ENCODE data around the gene ACSL5. TPM values are rescaled to one million over a fixed set of nuclear protein-coding genes. Genes with fewer than 3 reads are reported as not detected.

Gene ACSL5
- total and polyA plus RNA-seq, 2 donors (not counting 3 experiments of a cell fraction or from before 2014, with no cell fraction given), result 1.5 to 2.1 TPM

- ChIA-PET CTCF (no interaction called here), POLR2A (no interaction called here)
- TF ChIP-seq GATA2 (IDR thresholded peaks at IDR 0.05; ENCODE audit: insufficient read depth, insufficient read length, low read depth, low read length) (no peak), MYC (IDR thresholded peaks at IDR 0.05; ENCODE audit: low read depth, low read length) (no peak), JUN (IDR thresholded peaks at IDR 0.05; ENCODE audit: borderline replicate concordance, insufficient read depth, insufficient read length, low read depth) (no peak), MAX (IDR thresholded peaks at IDR 0.05; ENCODE audit: insufficient read depth, insufficient read length) (no peak), POLR2A (IDR thresholded peaks at IDR 0.05; ENCODE audit: low read depth, low read length) (no peak), FOS (IDR thresholded peaks at IDR 0.05; ENCODE audit: borderline replicate concordance, insufficient read depth, low read length) (no peak), EZH2 (IDR thresholded peaks at IDR 0.05; ENCODE audit: borderline replicate concordance, low read depth, low read length, severe bottlenecking) (no peak), POLR2AphosphoS5 (IDR thresholded peaks at IDR 0.05; ENCODE audit: insufficient read depth, low read depth, low read length) (no peak), CTCF (IDR thresholded peaks at IDR 0.05; ENCODE audit: extremely low read depth in 1 of 2, insufficient read depth in 1 of 2, low read depth in 1 of 2, low read length in 2 of 2) (no peak)
- Histone ChIP-seq H3K27me3 (ENCODE audit: control insufficient read depth in 2 of 2, insufficient read depth in 2 of 2, low read length in 2 of 2) (no peaks in the 10 kb centered on the region), H3K79me2 (ENCODE audit: control insufficient read depth, insufficient read depth, low read length) (no peaks in the 10 kb centered on the region), H3K4me2 (ENCODE audit: insufficient read depth, low read length) (no peak overlapping the region), H4K20me1 (replicated peaks; ENCODE audit: control insufficient read depth, extremely low read depth, insufficient read depth, low read length) (no peaks in the 10 kb centered on the region), H3K4me3 (replicated peaks in 1 of 3; ENCODE audit: insufficient read depth in 1 of 3, low read depth in 1 of 3, low read length in 3 of 3) (no peak overlapping the region), H2AFZ (ENCODE audit: low read depth, low read length) (no peak overlapping the region), H3K36me3 (ENCODE audit: control insufficient read depth in 2 of 2, extremely low read depth in 1 of 2, insufficient read depth in 2 of 2, low read length in 2 of 2) (no peaks in the 10 kb centered on the region), H3K4me1 (ENCODE audit: control insufficient read depth, extremely low read depth, insufficient read depth, low read length) (no peaks in the 10 kb centered on the region), H3K27ac (ENCODE audit: insufficient read depth, low read depth, low read length) (no peak overlapping the region), H3K9me1 (replicated peaks; ENCODE audit: control insufficient read depth, extremely low read depth, insufficient read depth, low read length) (no peaks in the 10 kb centered on the region), H3K9ac (replicated peaks; ENCODE audit: extremely low read depth, insufficient read depth, low read length) (no peak overlapping the region), H3K9me3 (replicated peaks; ENCODE audit: control insufficient read depth, insufficient read depth, low read length) (no peaks in the 10 kb centered on the region)
- FAIRE-seq (no peak), DNase-seq (ENCODE audit: low read depth, low spot score) (no peak)
- intact Hi-C loops (cut with micrococcal nuclease), result no loop called here
- dilution Hi-C loops (cut with MboI; ENCODE audit: extremely low pct_ligation_motif_present, low sequenced_read_pairs), result no loop called here
- no TSS peak for BruUV-seq (replicated peaks)
These were observed 20.9 kb upstream of the ACSL5 start for GRCh38 chr10:112353046-112353445.

Measured in endothelial cell of umbilical vein (primary cell).